Panc1 (cell line): ENCODE data around the gene FLT1.

Experiments used
- CTCF ChIP-seq: fragments of 450-650 bp; IDR thresholded peaks from 2 replicates; pipeline ENCODE4 v1.5.1; 2017; ENCODE audit warnings: mild to moderate bottlenecking
- POLR2AphosphoS5 ChIP-seq: IDR thresholded peaks from 2 replicates; pipeline ENCODE4 v1.6.1; 2012; ENCODE audit warnings: mild to moderate bottlenecking, low read depth, low read length, moderate library complexity
- REST ChIP-seq, 2 experiments: IDR thresholded peaks; 2 replicates each; pipeline ENCODE4 v1.6.1; 2011 to 2012; ENCODE audit warnings: low read depth in 2 of 2, control low read depth in 1 of 2, low read length in 1 of 2, mild to moderate bottlenecking in 1 of 2, moderate library complexity in 1 of 2; ENCODE audit not compliant: insufficient read depth in 1 of 2
- TCF7L2 ChIP-seq: IDR thresholded peaks from 2 replicates; pipeline ENCODE4 v1.6.1; 2011; ENCODE audit warnings: mild to moderate bottlenecking, low read depth, low read length, inconsistent platforms

- TF ChIP-seq POLR2AphosphoS5: no peak
- no peak for TF ChIP-seq CTCF
- no peak for TF ChIP-seq REST (IDR thresholded peaks at IDR 0.05; ENCODE audit: insufficient read depth in 1 of 2, low read depth in 2 of 2, low read length in 1 of 2)
- TF ChIP-seq TCF7L2: no peak
These were observed 18.8 kb downstream of the FLT1 start for GRCh38 chr13:28475916-28476725.
